Tibial nerve (tissue), 4 donors: ENCODE data around the gene MAGI1.

Experiments
- EP300 ChIP-seq, 2 donors: sonication (generic); formaldehyde crosslinking; IDR thresholded peaks; one replicate each; pipeline ENCODE4 v1.6.1; 2017; ENCODE audit warnings: antibody characterized with exemption in 2 of 2, mild to moderate bottlenecking in 1 of 2
- POLR2A ChIP-seq, 2 donors: fragments of 450-650 bp; IDR thresholded peaks; one replicate each; pipeline ENCODE4 v1.6.1; 2017; ENCODE audit warnings: antibody characterized with exemption in 2 of 2, mild to moderate bottlenecking in 2 of 2, moderate library complexity in 2 of 2
- TF ChIP-seq, protein P1 (sequence below), 5 experiments: fragments of 200-600 bp in 3 of 5; fragments of 450-650 bp in 2 of 5; sonication (generic) in 3 of 5; IDR thresholded peaks; one replicate each; pipeline ENCODE4 v1.5.1; 2016 to 2019; ENCODE audit warnings: antibody characterized with exemption in 5 of 5, mild to moderate bottlenecking in 3 of 5, moderate library complexity in 2 of 5

- TF ChIP-seq POLR2A (IDR thresholded peaks at IDR 0.05) (no peak), EP300 (IDR thresholded peaks at IDR 0.05) (peak; percentile 13 to 73)
- TF ChIP-seq, protein P1, sequence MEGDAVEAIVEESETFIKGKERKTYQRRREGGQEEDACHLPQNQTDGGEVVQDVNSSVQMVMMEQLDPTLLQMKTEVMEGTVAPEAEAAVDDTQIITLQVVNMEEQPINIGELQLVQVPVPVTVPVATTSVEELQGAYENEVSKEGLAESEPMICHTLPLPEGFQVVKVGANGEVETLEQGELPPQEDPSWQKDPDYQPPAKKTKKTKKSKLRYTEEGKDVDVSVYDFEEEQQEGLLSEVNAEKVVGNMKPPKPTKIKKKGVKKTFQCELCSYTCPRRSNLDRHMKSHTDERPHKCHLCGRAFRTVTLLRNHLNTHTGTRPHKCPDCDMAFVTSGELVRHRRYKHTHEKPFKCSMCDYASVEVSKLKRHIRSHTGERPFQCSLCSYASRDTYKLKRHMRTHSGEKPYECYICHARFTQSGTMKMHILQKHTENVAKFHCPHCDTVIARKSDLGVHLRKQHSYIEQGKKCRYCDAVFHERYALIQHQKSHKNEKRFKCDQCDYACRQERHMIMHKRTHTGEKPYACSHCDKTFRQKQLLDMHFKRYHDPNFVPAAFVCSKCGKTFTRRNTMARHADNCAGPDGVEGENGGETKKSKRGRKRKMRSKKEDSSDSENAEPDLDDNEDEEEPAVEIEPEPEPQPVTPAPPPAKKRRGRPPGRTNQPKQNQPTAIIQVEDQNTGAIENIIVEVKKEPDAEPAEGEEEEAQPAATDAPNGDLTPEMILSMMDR (IDR thresholded peaks at IDR 0.05): no peak
These were observed 708.6 kb downstream of the MAGI1 start for GRCh38 chr3:65330072-65330471.
